Fibroblast of skin of scalp (primary cell): ENCODE results near the gene SLC6A3.

Experiments
- DNase-seq: peaks from one replicate; pipeline ENCODE4 v3.0.0-alpha.2; 2013

SLC6A3 gene

GRCh38 chr5:1419476-1420210 lies 25.6 kb downstream of the SLC6A3 start:
- DNase-seq: no peak

GRCh38 chr5:1418921-1419280 lies 26.3 kb downstream of the SLC6A3 start:
- no peak for DNase-seq

GRCh38 chr5:1418238-1418920 lies 26.9 kb downstream of the SLC6A3 start:
- DNase-seq: no peak

GRCh38 chr5:1417586-1418225 lies 27.5 kb downstream of the SLC6A3 start:
- DNase-seq: no peak

- DNase-seq: no peak
Measured at GRCh38 chr5:1416856-1417469, 28.3 kb downstream of the SLC6A3 start.

GRCh38 chr5:1415626-1416360 lies 29.4 kb downstream of the SLC6A3 start:
- DNase-seq: no peak

- DNase-seq: no peak
Measured at GRCh38 chr5:1415059-1415425, 30.2 kb downstream of the SLC6A3 start.

- DNase-seq: no peak
Measured at GRCh38 chr5:1414311-1415058, 30.8 kb downstream of the SLC6A3 start.

GRCh38 chr5:1413611-1414241 lies 31.5 kb downstream of the SLC6A3 start:
- no peak for DNase-seq

GRCh38 chr5:1413211-1413610 lies 32.0 kb downstream of the SLC6A3 start:
- no peak for DNase-seq

- no peak for DNase-seq
Measured at GRCh38 chr5:1412621-1413020, 32.6 kb downstream of the SLC6A3 start.

GRCh38 chr5:1412163-1412562 lies 33.1 kb downstream of the SLC6A3 start:
- DNase-seq: no peak

- no peak for DNase-seq
Measured at GRCh38 chr5:1411099-1411498, 34.1 kb downstream of the SLC6A3 start.

GRCh38 chr5:1410156-1411014 lies 34.9 kb downstream of the SLC6A3 start:
- DNase-seq: no peak

GRCh38 chr5:1409381-1410110 lies 35.7 kb downstream of the SLC6A3 start:
- no peak for DNase-seq

- DNase-seq: no peak
Measured at GRCh38 chr5:1406681-1407640, 38.3 kb downstream of the SLC6A3 start.

- no peak for DNase-seq
Measured at GRCh38 chr5:1405539-1406530, 39.4 kb downstream of the SLC6A3 start.
